Spleen (tissue), 3 donors: ENCODE data around the gene PIF1.

Source experiments
- POLR2A ChIP-seq, 3 donors: fragments of 450-650 bp; IDR thresholded peaks; one replicate each; pipeline ENCODE4 v1.5.1; 2017; ENCODE audit warnings: antibody characterized with exemption in 3 of 3, mild to moderate bottlenecking in 1 of 3
- POLR2AphosphoS5 ChIP-seq, 3 donors: sonication (generic); formaldehyde crosslinking; IDR thresholded peaks; one replicate each; pipeline ENCODE4 v1.5.1; 2017; ENCODE audit warnings: antibody characterized with exemption in 3 of 3

GRCh38 chr15:64844576-64845145 is 19.2 kb upstream of the PIF1 start:
- no peak for TF ChIP-seq POLR2AphosphoS5 (IDR thresholded peaks at IDR 0.05)
- TF ChIP-seq POLR2A (IDR thresholded peaks at IDR 0.05) = no peak
